Right lobe of liver (tissue), 4 donors: ENCODE results near the gene UBE4B.

Experiments used
- POLR2A ChIP-seq: fragments of 450-650 bp; IDR thresholded peaks from one replicate; pipeline ENCODE4 v1.6.1; 2017; ENCODE audit warnings: antibody characterized with exemption, mild to moderate bottlenecking
- TF ChIP-seq, protein P1 (sequence below), 4 donors: fragments of 200-600 bp in 3 of 4; fragments of 450-650 bp in 1 of 4; IDR thresholded peaks; one replicate each; pipeline versions ENCODE4 v1.5.1 to v1.8.0; 2016 to 2022; ENCODE audit warnings: antibody characterized with exemption in 4 of 4, mild to moderate bottlenecking in 2 of 4
- donor health status: DM: no; HTN: no; CAD: no.
- donor health status: DM: no; HTN: no; CAD: no.
- donor health status: DM: no; HTN: yes; CAD: no.

DNA sequence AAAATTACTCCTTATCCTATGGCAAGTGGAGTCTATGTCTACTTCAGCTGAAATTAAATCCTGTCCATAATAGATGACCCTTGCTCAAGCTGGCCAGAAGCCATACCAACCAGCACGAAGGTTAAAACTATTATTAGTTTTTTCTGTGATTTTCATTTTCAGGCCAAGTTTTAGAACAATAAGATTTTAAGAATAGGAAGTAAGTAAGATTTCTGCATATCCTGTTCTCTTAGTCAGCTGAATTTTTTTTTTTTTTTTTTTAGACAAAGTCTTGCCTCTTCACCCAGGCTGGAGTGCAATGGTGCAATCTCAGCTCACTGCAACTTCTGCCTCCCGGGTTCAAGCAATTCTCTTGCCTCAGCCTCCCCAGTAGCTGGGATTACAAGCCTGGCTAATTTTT is 41.8 kb upstream of the UBE4B start:
- TF ChIP-seq, protein P1, sequence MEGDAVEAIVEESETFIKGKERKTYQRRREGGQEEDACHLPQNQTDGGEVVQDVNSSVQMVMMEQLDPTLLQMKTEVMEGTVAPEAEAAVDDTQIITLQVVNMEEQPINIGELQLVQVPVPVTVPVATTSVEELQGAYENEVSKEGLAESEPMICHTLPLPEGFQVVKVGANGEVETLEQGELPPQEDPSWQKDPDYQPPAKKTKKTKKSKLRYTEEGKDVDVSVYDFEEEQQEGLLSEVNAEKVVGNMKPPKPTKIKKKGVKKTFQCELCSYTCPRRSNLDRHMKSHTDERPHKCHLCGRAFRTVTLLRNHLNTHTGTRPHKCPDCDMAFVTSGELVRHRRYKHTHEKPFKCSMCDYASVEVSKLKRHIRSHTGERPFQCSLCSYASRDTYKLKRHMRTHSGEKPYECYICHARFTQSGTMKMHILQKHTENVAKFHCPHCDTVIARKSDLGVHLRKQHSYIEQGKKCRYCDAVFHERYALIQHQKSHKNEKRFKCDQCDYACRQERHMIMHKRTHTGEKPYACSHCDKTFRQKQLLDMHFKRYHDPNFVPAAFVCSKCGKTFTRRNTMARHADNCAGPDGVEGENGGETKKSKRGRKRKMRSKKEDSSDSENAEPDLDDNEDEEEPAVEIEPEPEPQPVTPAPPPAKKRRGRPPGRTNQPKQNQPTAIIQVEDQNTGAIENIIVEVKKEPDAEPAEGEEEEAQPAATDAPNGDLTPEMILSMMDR (IDR thresholded peaks at IDR 0.05): no peak
- TF ChIP-seq POLR2A: no peak
